B cell (primary cell): ENCODE results near the gene DYNLT4.

Source experiments
- EZH2 ChIP-seq: IDR thresholded peaks from 2 replicates; pipeline ENCODE4 v1.6.1; 2012; ENCODE audit warnings: borderline replicate concordance, low read depth, mild to moderate bottlenecking, moderate library complexity, low read length; ENCODE audit not compliant: insufficient read depth, poor library complexity, severe bottlenecking
- TF ChIP-seq, protein P1 (sequence below): fragments of 200-600 bp; IDR thresholded peaks from one replicate; pipeline ENCODE4 v1.8.0; 2022; ENCODE audit warnings: antibody characterized with exemption, mild to moderate bottlenecking

DNA sequence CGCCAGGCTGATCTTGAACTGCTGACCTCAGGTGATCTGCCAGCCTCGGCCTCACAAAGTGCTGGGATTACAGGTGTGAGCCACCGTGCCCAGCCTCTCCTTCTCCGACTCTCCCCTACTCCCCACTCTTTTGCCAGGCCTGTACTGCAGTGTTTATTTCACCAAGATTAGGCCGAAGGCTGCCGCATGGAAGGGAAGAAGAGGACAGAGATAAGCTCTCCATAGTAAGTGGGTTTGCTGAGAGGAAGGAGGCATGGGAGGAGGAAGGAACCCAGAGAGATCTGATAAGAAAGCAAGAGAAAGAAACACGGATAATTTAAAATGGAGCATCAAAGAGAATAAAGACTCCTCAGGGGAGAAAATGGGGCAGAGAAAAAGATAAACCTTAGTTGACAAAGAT, 27.2 kb upstream of the DYNLT4 start:
- TF ChIP-seq, protein P1, sequence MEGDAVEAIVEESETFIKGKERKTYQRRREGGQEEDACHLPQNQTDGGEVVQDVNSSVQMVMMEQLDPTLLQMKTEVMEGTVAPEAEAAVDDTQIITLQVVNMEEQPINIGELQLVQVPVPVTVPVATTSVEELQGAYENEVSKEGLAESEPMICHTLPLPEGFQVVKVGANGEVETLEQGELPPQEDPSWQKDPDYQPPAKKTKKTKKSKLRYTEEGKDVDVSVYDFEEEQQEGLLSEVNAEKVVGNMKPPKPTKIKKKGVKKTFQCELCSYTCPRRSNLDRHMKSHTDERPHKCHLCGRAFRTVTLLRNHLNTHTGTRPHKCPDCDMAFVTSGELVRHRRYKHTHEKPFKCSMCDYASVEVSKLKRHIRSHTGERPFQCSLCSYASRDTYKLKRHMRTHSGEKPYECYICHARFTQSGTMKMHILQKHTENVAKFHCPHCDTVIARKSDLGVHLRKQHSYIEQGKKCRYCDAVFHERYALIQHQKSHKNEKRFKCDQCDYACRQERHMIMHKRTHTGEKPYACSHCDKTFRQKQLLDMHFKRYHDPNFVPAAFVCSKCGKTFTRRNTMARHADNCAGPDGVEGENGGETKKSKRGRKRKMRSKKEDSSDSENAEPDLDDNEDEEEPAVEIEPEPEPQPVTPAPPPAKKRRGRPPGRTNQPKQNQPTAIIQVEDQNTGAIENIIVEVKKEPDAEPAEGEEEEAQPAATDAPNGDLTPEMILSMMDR, result no peak
- TF ChIP-seq EZH2, result no peak
